IPS-NIHi7 (cell line): ENCODE measurements around the gene GNAT2.
"Not testable (repeated sequence)": the region's sequence is repeated elsewhere in the genome, so short reads cannot be mapped to it uniquely, and the experiment has no call there.

ENCODE experiments used
- DNase-seq: peaks from one replicate; pipeline ENCODE4 v3.0.0; 2012; ENCODE audit warnings: mixed read lengths; ENCODE audit errors: extremely low spot score

Gene GNAT2

GRCh38 chr1:109619576-109620400 is at the start of gene GNAT2, which contains the start of gene AMPD2:
GNAT2 (minus strand) TSS chr1:109619616; CDS start chr1:109612870, 6,746 bp downstream.
AMPD2 (plus strand) TSS chr1:109619837; CDS start chr1:109621176, 1,339 bp downstream.
- peak; percentile 91 for DNase-seq

- DNase-seq: peak; percentile 0
These were observed 48.8 kb upstream of the GNAT2 start for GRCh38 chr1:109668123-109668775.

- DNase-seq: peak; percentile 98
These were observed 48.2 kb upstream of the GNAT2 start, which contains the start of gene GSTM2 for GRCh38 chr1:109667452-109668122. GSTM2 (plus strand) TSS chr1:109668057; CDS start chr1:109668116, 59 bp downstream.

GRCh38 chr1:109664671-109665070 is 45.3 kb upstream of the GNAT2 start:
- DNase-seq: no peak

- DNase-seq: no peak
These were observed 42.0 kb upstream of the GNAT2 start for GRCh38 chr1:109661391-109661790.

GRCh38 chr1:109660691-109661026 is 41.2 kb upstream of the GNAT2 start:
- DNase-seq: not testable (repeated sequence)

GRCh38 chr1:109659997-109660690 is 40.7 kb upstream of the GNAT2 start:
- DNase-seq: no peak

GRCh38 chr1:109659145-109659544 is 39.7 kb upstream of the GNAT2 start:
- no peak for DNase-seq

GRCh38 chr1:109658533-109659042 is 39.2 kb upstream of the GNAT2 start:
- DNase-seq: no peak

GRCh38 chr1:109657970-109658369 is 38.6 kb upstream of the GNAT2 start:
- DNase-seq: no peak

GRCh38 chr1:109657395-109657794 is 38.0 kb upstream of the GNAT2 start:
- no peak for DNase-seq

GRCh38 chr1:109655615-109656519 is 36.5 kb upstream of the GNAT2 start, which contains the start of gene GSTM4:
GSTM4 (plus strand) TSS chr1:109656099; CDS start chr1:109656390, 291 bp downstream.
- peak; percentile 87 for DNase-seq

- DNase-seq: no peak
These were observed 35.1 kb upstream of the GNAT2 start for GRCh38 chr1:109654519-109654918.

GRCh38 chr1:109653306-109653705 is 33.9 kb upstream of the GNAT2 start:
- no peak for DNase-seq

- no peak for DNase-seq
These were observed 33.0 kb upstream of the GNAT2 start for GRCh38 chr1:109652402-109652801.

GRCh38 chr1:109650609-109651008 is 31.2 kb upstream of the GNAT2 start:
- DNase-seq: no peak

GRCh38 chr1:109649491-109649914 is 30.1 kb upstream of the GNAT2 start:
- DNase-seq: no peak

- no peak for DNase-seq
These were observed 25.3 kb upstream of the GNAT2 start for GRCh38 chr1:109644670-109645069.

- DNase-seq: peak; percentile 89
These were observed 24.2 kb upstream of the GNAT2 start for GRCh38 chr1:109643385-109644230.
